T-cell (primary cell): ENCODE data around the gene FLACC1. TPM values are rescaled to one million over a fixed set of nuclear protein-coding genes. Genes with fewer than 3 reads are reported as not detected.

Experiments used
- ATAC-seq, 4 experiments: fragments of 200-7000 bp in 3 of 4; fragments of 150-1000 bp in 1 of 4; cut with Tn5 transposase; replicated peaks in 1 of 4; 1 replicate in 3 of 4; 2 replicates in 1 of 4; pipeline ENCODE4 v1.10.0; 2021; ENCODE audit warnings: moderate library complexity in 3 of 4, mild to moderate bottlenecking in 2 of 4, moderate number of reproducible peaks in 1 of 4
- CTCF ChIA-PET, 2 donors: fragments of 300-600 bp; sonication (Branson Sonifier 250); formaldehyde crosslinking; loops; one replicate each; lab custom pipeline; 2022; ENCODE audit warnings: antibody characterized with exemption in 2 of 2; lab: Charles Lee
- POLR2A ChIA-PET, 2 donors: fragments of 300-600 bp; sonication (Branson Sonifier 250); formaldehyde crosslinking; loops; one replicate each; lab custom pipeline; 2022; ENCODE audit warnings: antibody characterized with exemption in 2 of 2; lab: Charles Lee
- DNase-seq, 35 experiments: peaks; one replicate each; pipeline versions ENCODE4 v3.0.0 to v3.0.0-alpha.2; 2013 to 2023
- H3K27ac ChIP-seq: one replicate; pipeline ENCODE4 v1.5.1; 2013; ENCODE audit warnings: low read length
- H3K27me3 ChIP-seq, 2 experiments: replicated peaks in 1 of 2; 1 replicate in 1 of 2; 2 replicates in 1 of 2; pipeline versions ENCODE4 v1.6.1 to v1.7.0; 2013; ENCODE audit warnings: low read length in 1 of 2, mixed read lengths in 1 of 2; ENCODE audit not compliant: control insufficient read depth in 2 of 2, insufficient read depth in 2 of 2; ENCODE audit errors: extremely low read depth in 1 of 2
- H3K36me3 ChIP-seq, 2 donors: 1 replicate in 1 of 2; 2 replicates in 1 of 2; pipeline versions ENCODE4 v1.6.1 to v1.7.0; 2013; ENCODE audit warnings: low read length in 1 of 2; ENCODE audit not compliant: control insufficient read depth in 2 of 2, insufficient read depth in 1 of 2; ENCODE audit errors: extremely low read depth in 1 of 2
- H3K4me1 ChIP-seq, 2 experiments: 1 replicate in 1 of 2; 2 replicates in 1 of 2; pipeline versions ENCODE4 v1.6.1 to v1.7.0; 2013; ENCODE audit warnings: low read length in 2 of 2, mixed read lengths in 1 of 2; ENCODE audit not compliant: insufficient read depth in 2 of 2, control insufficient read depth in 1 of 2; ENCODE audit errors: extremely low read depth in 1 of 2
- H3K4me3 ChIP-seq, 2 donors: 1 replicate in 1 of 2; 2 replicates in 1 of 2; pipeline versions ENCODE4 v1.5.1 to v1.7.0; 2013; ENCODE audit warnings: mild to moderate bottlenecking in 2 of 2, low read length in 1 of 2, moderate library complexity in 1 of 2; ENCODE audit not compliant: control insufficient read depth in 1 of 2; ENCODE audit errors: extremely low read depth in 1 of 2
- H3K9me3 ChIP-seq: 2 replicates; pipeline ENCODE4 v1.7.0; 2013
- H3K27ac Mint-ChIP-seq, 2 donors: one replicate each; pipeline ENCODE4 v1.8.0; 2020 to 2021; ENCODE audit warnings: mild to moderate bottlenecking in 2 of 2, mixed read lengths in 2 of 2
- H3K27me3 Mint-ChIP-seq, 2 donors: one replicate each; pipeline ENCODE4 v1.8.0; 2021 to 2022; ENCODE audit warnings: mixed read lengths in 2 of 2
- H3K36me3 Mint-ChIP-seq: one replicate; pipeline ENCODE4 v1.8.0; 2021; ENCODE audit warnings: mixed read lengths
- H3K4me1 Mint-ChIP-seq, 3 donors: one replicate each; pipeline ENCODE4 v1.8.0; 2020 to 2022; ENCODE audit warnings: mixed read lengths in 3 of 3, mild to moderate bottlenecking in 1 of 3
- H3K4me3 Mint-ChIP-seq, 3 donors: one replicate each; pipeline ENCODE4 v1.8.0; 2020 to 2022; ENCODE audit warnings: mild to moderate bottlenecking in 3 of 3, mixed read lengths in 3 of 3, moderate library complexity in 3 of 3
- H3K9me3 Mint-ChIP-seq, 3 donors: one replicate each; pipeline ENCODE4 v1.8.0; 2020 to 2022; ENCODE audit warnings: mixed read lengths in 3 of 3
- WGBS: methylation state at CpG from one replicate; pipeline ENCODE4 v1.1.5; 2013; ENCODE audit warnings: missing lambda C conversion rate; ENCODE audit not compliant: insufficient coverage; 5-methylcytosine and 5-hydroxymethylcytosine counted together
- total RNA-seq, 35 experiments: library from RNA in 6 of 35; stranded (reverse) in 6 of 35; fragments of 120-200 nt in 1 of 35; gene quantifications; one replicate each; pipeline versions ENCODE4 v1.2.1 to v1.2.4 and lab custom pipeline; 2013 to 2026

The FLACC1 gene, protein sequence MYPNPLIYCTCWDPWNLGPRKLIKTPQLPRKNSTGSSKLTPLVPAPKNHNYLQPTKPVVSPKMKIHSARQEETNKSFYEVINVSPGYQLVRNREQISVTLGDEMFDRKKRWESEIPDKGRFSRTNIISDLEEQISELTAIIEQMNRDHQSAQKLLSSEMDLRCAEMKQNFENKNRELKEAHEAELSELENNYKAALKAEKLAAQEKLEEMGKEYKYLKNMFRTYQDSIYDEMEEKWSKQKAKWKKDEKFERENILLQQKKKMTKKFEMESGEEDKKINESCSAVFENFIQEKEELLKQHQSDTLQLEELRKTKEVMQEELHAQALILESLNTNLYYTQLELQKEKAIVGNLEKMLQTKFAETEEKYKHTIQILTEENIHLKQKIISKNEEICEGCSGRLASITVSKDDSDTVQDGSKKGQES
- total RNA-seq (1 to 10 TPM; 5.3 to 8.4 (median 6.5) TPM), total RNA-seq (lab: John Stamatoyannopoulos, UW) (1.1 to 11.8 (median 4.8) reads per million in 29 experiments)
- 7.1 TPM for total RNA-seq (2013)

DNA sequence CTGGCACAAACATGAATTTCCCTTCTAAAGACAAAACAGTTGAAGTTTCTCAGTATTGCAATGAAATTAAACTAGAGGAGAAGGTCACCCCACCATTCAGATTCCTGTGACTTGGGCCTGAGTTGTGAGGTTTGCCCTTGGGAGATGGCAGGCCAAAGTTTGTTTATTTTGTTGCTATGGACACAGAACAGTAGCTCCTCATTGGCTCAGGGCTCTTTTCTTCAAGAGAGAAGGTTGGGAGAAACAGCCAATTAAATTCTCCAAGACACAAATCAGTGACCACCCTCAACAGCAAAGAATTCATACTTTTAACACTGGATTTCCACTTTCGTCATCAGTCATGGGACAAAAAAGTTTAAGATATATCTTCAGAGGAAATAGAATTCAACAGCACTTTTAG, at the start of gene FLACC1:
Gene FLACC1 (minus strand): TSS at position 125 of the 400 bp plus-strand sequence. CDS start 5,941 bp downstream, outside the sequence.
- Histone ChIP-seq H3K4me1 (peaks cover 8 to 9% of the 10 kb centered on the region in 2 experiments), H3K36me3 (peaks cover 0 to 7% of the 10 kb centered on the region in 2 donors), H3K27me3 (no peaks in the 10 kb centered on the region), H3K9me3 (no peaks in the 10 kb centered on the region), H3K27ac (no peak within 1 kb of the TSS), H3K4me3 (no peak within 1 kb of the TSS)
- WGBS: no CpG with 5 or more reads among the region's 1 CpG
- Mint-ChIP-seq H3K36me3 (peaks cover 32% of the 10 kb centered on the region), H3K27ac (no peak within 1 kb of the TSS), H3K9me3 (no peaks in the 10 kb centered on the region), H3K27me3 (no peaks in the 10 kb centered on the region), H3K4me3 (no peak within 1 kb of the TSS), H3K4me1 (peaks cover 14 to 23% (median 20%) of the 10 kb centered on the region in 3 donors)
- POLR2A ChIA-PET: interaction anchor here in 1 of 2 donors (0.5 kb wide), 1 partner anchor 1456 kb away, joined by 3 read pairs; no protein-coding TSS in a partner anchor
- DNase-seq: no peak
- ATAC-seq: no peak
- CTCF ChIA-PET: interaction anchor here (0.5 to 0.9 kb wide), 2 partner anchors 120 to 187 kb away, joined by 3 to 6 read pairs; no protein-coding TSS in a partner anchor

GRCh38 chr2:201406077-201406662, 49.0 kb upstream of the FLACC1 start:
- H3K4me1 ChIP-seq: peaks cover 3 to 5% of the 10 kb centered on the region in 2 experiments
- peak overlapping the region; percentile 11 to 31 for H3K27ac Mint-ChIP-seq
- H3K4me3 Mint-ChIP-seq: peak overlapping the region in 1 of 3 donors; percentile 24
- WGBS: no CpG with 5 or more reads among the region's 3 CpGs
- H3K9me3 ChIP-seq: no peaks in the 10 kb centered on the region
- H3K27me3 ChIP-seq: no peaks in the 10 kb centered on the region
- H3K36me3 Mint-ChIP-seq: peaks cover 36% of the 10 kb centered on the region
- H3K4me1 Mint-ChIP-seq: peaks cover 49 to 67% (median 59%) of the 10 kb centered on the region in 3 donors
- H3K36me3 ChIP-seq: peaks cover 0 to 17% of the 10 kb centered on the region in 2 donors
- CTCF ChIA-PET: no interaction called here
- H3K27me3 Mint-ChIP-seq: no peaks in the 10 kb centered on the region
- no peak overlapping the region for H3K4me3 ChIP-seq
- no peaks in the 10 kb centered on the region for H3K9me3 Mint-ChIP-seq
- POLR2A ChIA-PET: interaction anchor here in 1 of 2 donors (0.6 kb wide), 1 partner anchor 173 kb away, joined by 4 read pairs; no protein-coding TSS in a partner anchor
- ATAC-seq (peak in 1 of 4 experiments; percentile 33), DNase-seq (no peak)
- no peak overlapping the region for H3K27ac ChIP-seq

GRCh38 chr2:201404699-201405280, 47.6 kb upstream of the FLACC1 start:
- Histone ChIP-seq H3K9me3 (no peaks in the 10 kb centered on the region), H3K36me3 (peaks cover 0 to 17% of the 10 kb centered on the region in 2 donors), H3K4me1 (peaks cover 3 to 5% of the 10 kb centered on the region in 2 experiments), H3K4me3 (no peak overlapping the region), H3K27me3 (no peaks in the 10 kb centered on the region), H3K27ac (no peak overlapping the region)
- DNase-seq (no peak), ATAC-seq (no peak)
- Mint-ChIP-seq H3K9me3 (no peaks in the 10 kb centered on the region), H3K4me1 (peaks cover 50 to 63% (median 51%) of the 10 kb centered on the region in 3 donors), H3K27ac (peak overlapping the region in 1 of 2 donors; percentile 10), H3K36me3 (peaks cover 31% of the 10 kb centered on the region), H3K4me3 (no peak overlapping the region), H3K27me3 (no peaks in the 10 kb centered on the region)
- 50% methylated on average over 1 of the region's 3 CpGs for WGBS
- CTCF ChIA-PET: no interaction called here
- POLR2A ChIA-PET: no interaction called here

GRCh38 chr2:201403880-201404279, 46.7 kb upstream of the FLACC1 start:
- POLR2A ChIA-PET: no interaction called here
- no peak overlapping the region for H3K27ac ChIP-seq
- H3K4me1 ChIP-seq: peaks cover 3 to 5% of the 10 kb centered on the region in 2 experiments
- WGBS: 100% methylated on average over 1 of the region's 3 CpGs
- Mint-ChIP-seq H3K36me3 (peaks cover 37% of the 10 kb centered on the region), H3K27ac (no peak overlapping the region), H3K4me3 (no peak overlapping the region), H3K27me3 (no peaks in the 10 kb centered on the region), H3K4me1 (peaks cover 48 to 61% (median 54%) of the 10 kb centered on the region in 3 donors), H3K9me3 (no peaks in the 10 kb centered on the region)
- H3K9me3 ChIP-seq: no peaks in the 10 kb centered on the region
- H3K36me3 ChIP-seq: peaks cover 0 to 23% of the 10 kb centered on the region in 2 donors
- no peak for DNase-seq
- CTCF ChIA-PET: no interaction called here
- H3K27me3 ChIP-seq: no peaks in the 10 kb centered on the region
- no peak for ATAC-seq
- no peak overlapping the region for H3K4me3 ChIP-seq

DNA sequence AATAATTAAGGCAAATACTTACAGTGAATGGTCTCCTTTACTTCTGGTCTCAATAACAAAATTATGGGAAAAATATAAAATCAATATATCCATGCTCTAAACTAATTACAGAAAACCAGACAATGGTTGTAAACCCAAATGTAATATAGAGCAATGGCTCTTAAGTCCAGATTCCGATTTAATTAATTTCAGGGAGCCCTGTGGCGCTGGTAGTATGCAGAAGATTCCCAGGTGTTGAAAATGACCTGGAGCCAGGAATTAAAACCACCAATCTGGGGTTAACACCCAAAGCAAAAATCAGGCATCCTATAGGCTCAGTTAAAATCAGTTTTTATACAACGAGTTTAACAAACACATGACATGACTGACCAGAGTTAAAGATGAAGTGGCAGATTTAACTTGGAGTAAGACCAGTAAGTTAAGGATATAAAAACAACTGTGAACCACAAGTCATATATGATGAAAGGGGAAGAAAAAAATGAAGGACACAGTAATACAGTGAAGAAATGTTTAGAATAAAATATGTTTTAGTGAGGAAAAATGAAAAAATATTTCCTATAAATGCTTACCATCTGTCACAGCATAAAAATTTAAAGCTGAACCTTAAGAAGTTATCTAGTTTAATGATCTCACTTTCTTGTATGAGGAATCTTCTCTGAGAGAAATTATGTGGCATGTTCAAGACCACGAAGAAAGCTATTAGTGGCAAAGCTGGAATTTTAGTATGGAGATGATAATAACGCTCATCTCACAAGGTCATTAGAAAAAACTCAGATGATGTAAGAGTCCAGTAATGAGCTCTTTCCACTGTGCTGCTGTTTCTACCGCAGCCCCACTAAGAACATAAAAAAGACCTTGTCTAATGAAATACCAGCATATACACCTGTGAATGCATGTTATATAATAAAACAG, 45.8 kb upstream of the FLACC1 start:
- Histone ChIP-seq H3K27me3 (no peaks in the 10 kb centered on the region), H3K9me3 (no peaks in the 10 kb centered on the region), H3K27ac (no peak overlapping the region), H3K4me3 (no peak overlapping the region), H3K36me3 (peaks cover 0 to 25% of the 10 kb centered on the region in 2 donors), H3K4me1 (peaks cover 3 to 5% of the 10 kb centered on the region in 2 experiments)
- Mint-ChIP-seq H3K27me3 (no peaks in the 10 kb centered on the region), H3K4me1 (peaks cover 46 to 59% (median 54%) of the 10 kb centered on the region in 3 donors), H3K36me3 (peaks cover 39% of the 10 kb centered on the region), H3K27ac (no peak overlapping the region), H3K9me3 (no peaks in the 10 kb centered on the region), H3K4me3 (no peak overlapping the region)
- ChIA-PET CTCF (no interaction called here), POLR2A (no interaction called here)
- ATAC-seq (no peak), DNase-seq (no peak)
- WGBS: 90% methylated on average over 2 of the region's 6 CpGs
